ENCODE data around the gene CTSA. TPM values are rescaled to one million over a fixed set of nuclear protein-coding genes. Genes with fewer than 3 reads are reported as not detected.

Gene CTSA
- total and polyA plus RNA-seq, 9 of the 15 experiments (the other 6 are each of a cell fraction or from before 2014, with no cell fraction given) = 8.8 to 61.7 (median 28.3) TPM

- no peak for TF ChIP-seq TOE1 (IDR thresholded peaks at IDR 0.05; ENCODE audit: borderline replicate concordance)
- TF ChIP-seq TOE1 (CRISPR knock-in tag; IDR thresholded peaks at IDR 0.05; ENCODE audit: borderline replicate concordance, low read depth) = no peak
- TF ChIP-seq, protein P1, sequence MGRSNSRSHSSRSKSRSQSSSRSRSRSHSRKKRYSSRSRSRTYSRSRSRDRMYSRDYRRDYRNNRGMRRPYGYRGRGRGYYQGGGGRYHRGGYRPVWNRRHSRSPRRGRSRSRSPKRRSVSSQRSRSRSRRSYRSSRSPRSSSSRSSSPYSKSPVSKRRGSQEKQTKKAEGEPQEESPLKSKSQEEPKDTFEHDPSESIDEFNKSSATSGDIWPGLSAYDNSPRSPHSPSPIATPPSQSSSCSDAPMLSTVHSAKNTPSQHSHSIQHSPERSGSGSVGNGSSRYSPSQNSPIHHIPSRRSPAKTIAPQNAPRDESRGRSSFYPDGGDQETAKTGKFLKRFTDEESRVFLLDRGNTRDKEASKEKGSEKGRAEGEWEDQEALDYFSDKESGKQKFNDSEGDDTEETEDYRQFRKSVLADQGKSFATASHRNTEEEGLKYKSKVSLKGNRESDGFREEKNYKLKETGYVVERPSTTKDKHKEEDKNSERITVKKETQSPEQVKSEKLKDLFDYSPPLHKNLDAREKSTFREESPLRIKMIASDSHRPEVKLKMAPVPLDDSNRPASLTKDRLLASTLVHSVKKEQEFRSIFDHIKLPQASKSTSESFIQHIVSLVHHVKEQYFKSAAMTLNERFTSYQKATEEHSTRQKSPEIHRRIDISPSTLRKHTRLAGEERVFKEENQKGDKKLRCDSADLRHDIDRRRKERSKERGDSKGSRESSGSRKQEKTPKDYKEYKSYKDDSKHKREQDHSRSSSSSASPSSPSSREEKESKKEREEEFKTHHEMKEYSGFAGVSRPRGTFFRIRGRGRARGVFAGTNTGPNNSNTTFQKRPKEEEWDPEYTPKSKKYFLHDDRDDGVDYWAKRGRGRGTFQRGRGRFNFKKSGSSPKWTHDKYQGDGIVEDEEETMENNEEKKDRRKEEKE (IDR thresholded peaks at IDR 0.05; ENCODE audit: borderline replicate concordance in 1 of 2, control insufficient read depth in 1 of 2, low read depth in 2 of 2, low read length in 1 of 2) = no peak
- peak; percentile 59; the same call in 1 of the 2 replicates for TF ChIP-seq MTA2 (IDR thresholded peaks at IDR 0.05; ENCODE audit: low read depth)
- TF ChIP-seq KDM2B (CRISPR knock-in tag; IDR thresholded peaks at IDR 0.05) = no peak
- TF ChIP-seq, protein P2, sequence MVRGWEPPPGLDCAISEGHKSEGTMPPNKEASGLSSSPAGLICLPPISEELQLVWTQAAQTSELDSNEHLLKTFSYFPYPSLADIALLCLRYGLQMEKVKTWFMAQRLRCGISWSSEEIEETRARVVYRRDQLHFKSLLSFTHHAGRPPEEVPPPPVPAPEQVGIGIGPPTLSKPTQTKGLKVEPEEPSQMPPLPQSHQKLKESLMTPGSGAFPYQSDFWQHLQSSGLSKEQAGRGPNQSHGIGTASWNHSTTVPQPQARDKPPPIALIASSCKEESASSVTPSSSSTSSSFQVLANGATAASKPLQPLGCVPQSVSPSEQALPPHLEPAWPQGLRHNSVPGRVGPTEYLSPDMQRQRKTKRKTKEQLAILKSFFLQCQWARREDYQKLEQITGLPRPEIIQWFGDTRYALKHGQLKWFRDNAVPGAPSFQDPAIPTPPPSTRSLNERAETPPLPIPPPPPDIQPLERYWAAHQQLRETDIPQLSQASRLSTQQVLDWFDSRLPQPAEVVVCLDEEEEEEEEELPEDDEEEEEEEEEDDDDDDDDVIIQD (CRISPR knock-in tag; IDR thresholded peaks at IDR 0.05) = no peak
- TF ChIP-seq ESRRB (CRISPR knock-in tag; IDR thresholded peaks at IDR 0.05; ENCODE audit: borderline replicate concordance) = no peak
- no peak for TF ChIP-seq PTTG1 (tag; IDR thresholded peaks at IDR 0.05; ENCODE audit: low read depth)
- no peak for TF ChIP-seq TAF15 (IDR thresholded peaks at IDR 0.05; ENCODE audit: low read depth, low read length)
- no peak for TF ChIP-seq EP400 (IDR thresholded peaks at IDR 0.05)
- TF ChIP-seq SMAD1 (IDR thresholded peaks at IDR 0.05; ENCODE audit: low read depth, low read length, partially characterized antibody) = no peak
- TF ChIP-seq SIN3A (IDR thresholded peaks at IDR 0.05; ENCODE audit: borderline replicate concordance in 2 of 2, control insufficient read depth in 1 of 2, low read depth in 2 of 2, low read length in 2 of 2) = no peak
- TF ChIP-seq, protein P3, sequence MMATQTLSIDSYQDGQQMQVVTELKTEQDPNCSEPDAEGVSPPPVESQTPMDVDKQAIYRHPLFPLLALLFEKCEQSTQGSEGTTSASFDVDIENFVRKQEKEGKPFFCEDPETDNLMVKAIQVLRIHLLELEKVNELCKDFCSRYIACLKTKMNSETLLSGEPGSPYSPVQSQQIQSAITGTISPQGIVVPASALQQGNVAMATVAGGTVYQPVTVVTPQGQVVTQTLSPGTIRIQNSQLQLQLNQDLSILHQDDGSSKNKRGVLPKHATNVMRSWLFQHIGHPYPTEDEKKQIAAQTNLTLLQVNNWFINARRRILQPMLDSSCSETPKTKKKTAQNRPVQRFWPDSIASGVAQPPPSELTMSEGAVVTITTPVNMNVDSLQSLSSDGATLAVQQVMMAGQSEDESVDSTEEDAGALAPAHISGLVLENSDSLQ (IDR thresholded peaks at IDR 0.05) = peak; percentile 50; the same call in 1 of the 2 replicates
- no peak for TF ChIP-seq ZMIZ1 (IDR thresholded peaks at IDR 0.05; ENCODE audit: low read depth in 2 of 2, low read length in 2 of 2)
- no peak for TF ChIP-seq SAFB (IDR thresholded peaks at IDR 0.05; ENCODE audit: borderline replicate concordance, low read depth, low read length)
- TF ChIP-seq SP1 (CRISPR knock-in tag; IDR thresholded peaks at IDR 0.05) = no peak
- no peak for TF ChIP-seq SRSF7 (optimal IDR thresholded peaks at IDR 0.05; ENCODE audit: low read depth, low read length)
- TF ChIP-seq SIN3B (IDR thresholded peaks at IDR 0.05; ENCODE audit: low read depth) = no peak; the same call in 1 of the 2 replicates
- no peak for TF ChIP-seq ARHGAP35 (IDR thresholded peaks at IDR 0.05; ENCODE audit: partially characterized antibody)
- TF ChIP-seq CHD2 (IDR thresholded peaks at IDR 0.05; ENCODE audit: low read depth, low read length) = no peak
Observed at GRCh38 chr20:45850926-45851325, 40.2 kb upstream of the CTSA start (continued).

Measured in K562 (cell line).